SK-N-SH (cell line): ENCODE results near the gene GFPT1.

ENCODE experiments used
- CTCF ChIP-seq: fragments of 200-600 bp; sonication (generic); IDR thresholded peaks from 2 replicates; pipeline ENCODE4 v1.6.1; 2017; ENCODE audit warnings: antibody characterized with exemption, mild to moderate bottlenecking, moderate library complexity
- EP300 ChIP-seq, 2 experiments: IDR thresholded peaks; 2 replicates each; pipeline versions ENCODE4 v1.4.0 to v1.6.1; 2012; ENCODE audit warnings: borderline replicate concordance in 1 of 2, low read depth in 1 of 2, low read length in 1 of 2
- EZH2phosphoT487 ChIP-seq: fragments of 200-600 bp; sonication (generic); IDR thresholded peaks from 2 replicates; pipeline ENCODE4 v1.6.1; 2017; ENCODE audit warnings: low read depth, mixed run types, mild to moderate bottlenecking, antibody characterized with exemption, moderate library complexity, borderline replicate concordance
- JUND ChIP-seq: IDR thresholded peaks from 2 replicates; pipeline ENCODE4 v1.4.0; 2012
- POLR2AphosphoS5 ChIP-seq: IDR thresholded peaks from 2 replicates; pipeline ENCODE4 v1.6.1; 2012; ENCODE audit warnings: low read depth, low read length
- RAD21 ChIP-seq: IDR thresholded peaks from 2 replicates; pipeline ENCODE4 v1.6.1; 2012; ENCODE audit warnings: mild to moderate bottlenecking, low read length
- RCOR1 ChIP-seq: fragments of 150-350 bp; IDR thresholded peaks from 2 replicates; pipeline ENCODE4 v1.6.1; 2017; ENCODE audit warnings: antibody characterized with exemption, low read length
- SMC3 ChIP-seq: IDR thresholded peaks from 2 replicates; pipeline ENCODE4 v1.6.1; 2012; ENCODE audit warnings: low read depth, low read length, improper control_type of control experiment
- USF2 ChIP-seq: fragments of 150-350 bp; IDR thresholded peaks from 2 replicates; pipeline ENCODE4 v1.6.1; 2017; ENCODE audit warnings: antibody characterized with exemption, low read length, low read depth, borderline replicate concordance
- YY1 ChIP-seq: IDR thresholded peaks from 2 replicates; pipeline ENCODE4 v1.4.0; 2012; ENCODE audit warnings: low read depth, mild to moderate bottlenecking
- ZBTB33 ChIP-seq: IDR thresholded peaks from 2 replicates; pipeline ENCODE4 v1.4.0; 2012; ENCODE audit warnings: low read depth, borderline replicate concordance
- TF ChIP-seq, protein P1 (sequence below): IDR thresholded peaks from 2 replicates; pipeline ENCODE4 v1.6.1; 2012; ENCODE audit warnings: mild to moderate bottlenecking, low read depth, low read length, moderate library complexity
- TF ChIP-seq, protein P2 (sequence below): IDR thresholded peaks from 2 replicates; pipeline ENCODE4; 2012

DNA sequence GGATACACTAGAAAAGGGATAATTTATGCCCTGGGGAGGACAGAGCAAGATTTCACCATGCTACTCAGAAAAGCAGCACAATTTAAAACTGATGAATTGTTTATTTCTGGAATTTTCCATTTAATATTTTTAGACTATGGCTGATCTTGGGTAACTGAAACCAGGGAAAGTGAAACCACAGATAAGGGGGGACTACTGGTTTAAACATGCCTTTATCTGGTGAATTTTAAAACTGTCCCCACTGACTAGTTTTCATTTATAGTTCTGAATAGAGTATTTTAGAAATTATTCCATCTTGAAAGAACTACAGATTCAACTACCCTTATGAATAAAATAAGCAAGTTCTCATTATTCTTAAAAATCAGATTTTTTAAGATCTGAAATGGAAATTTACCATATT is 35.2 kb upstream of the GFPT1 start:
- no peak for TF ChIP-seq CTCF
- TF ChIP-seq USF2: no peak
- TF ChIP-seq, protein P1, sequence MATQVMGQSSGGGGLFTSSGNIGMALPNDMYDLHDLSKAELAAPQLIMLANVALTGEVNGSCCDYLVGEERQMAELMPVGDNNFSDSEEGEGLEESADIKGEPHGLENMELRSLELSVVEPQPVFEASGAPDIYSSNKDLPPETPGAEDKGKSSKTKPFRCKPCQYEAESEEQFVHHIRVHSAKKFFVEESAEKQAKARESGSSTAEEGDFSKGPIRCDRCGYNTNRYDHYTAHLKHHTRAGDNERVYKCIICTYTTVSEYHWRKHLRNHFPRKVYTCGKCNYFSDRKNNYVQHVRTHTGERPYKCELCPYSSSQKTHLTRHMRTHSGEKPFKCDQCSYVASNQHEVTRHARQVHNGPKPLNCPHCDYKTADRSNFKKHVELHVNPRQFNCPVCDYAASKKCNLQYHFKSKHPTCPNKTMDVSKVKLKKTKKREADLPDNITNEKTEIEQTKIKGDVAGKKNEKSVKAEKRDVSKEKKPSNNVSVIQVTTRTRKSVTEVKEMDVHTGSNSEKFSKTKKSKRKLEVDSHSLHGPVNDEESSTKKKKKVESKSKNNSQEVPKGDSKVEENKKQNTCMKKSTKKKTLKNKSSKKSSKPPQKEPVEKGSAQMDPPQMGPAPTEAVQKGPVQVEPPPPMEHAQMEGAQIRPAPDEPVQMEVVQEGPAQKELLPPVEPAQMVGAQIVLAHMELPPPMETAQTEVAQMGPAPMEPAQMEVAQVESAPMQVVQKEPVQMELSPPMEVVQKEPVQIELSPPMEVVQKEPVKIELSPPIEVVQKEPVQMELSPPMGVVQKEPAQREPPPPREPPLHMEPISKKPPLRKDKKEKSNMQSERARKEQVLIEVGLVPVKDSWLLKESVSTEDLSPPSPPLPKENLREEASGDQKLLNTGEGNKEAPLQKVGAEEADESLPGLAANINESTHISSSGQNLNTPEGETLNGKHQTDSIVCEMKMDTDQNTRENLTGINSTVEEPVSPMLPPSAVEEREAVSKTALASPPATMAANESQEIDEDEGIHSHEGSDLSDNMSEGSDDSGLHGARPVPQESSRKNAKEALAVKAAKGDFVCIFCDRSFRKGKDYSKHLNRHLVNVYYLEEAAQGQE: no peak
- no peak for TF ChIP-seq EZH2phosphoT487
- no peak for TF ChIP-seq RAD21
- no peak for TF ChIP-seq YY1
- TF ChIP-seq, protein P2, sequence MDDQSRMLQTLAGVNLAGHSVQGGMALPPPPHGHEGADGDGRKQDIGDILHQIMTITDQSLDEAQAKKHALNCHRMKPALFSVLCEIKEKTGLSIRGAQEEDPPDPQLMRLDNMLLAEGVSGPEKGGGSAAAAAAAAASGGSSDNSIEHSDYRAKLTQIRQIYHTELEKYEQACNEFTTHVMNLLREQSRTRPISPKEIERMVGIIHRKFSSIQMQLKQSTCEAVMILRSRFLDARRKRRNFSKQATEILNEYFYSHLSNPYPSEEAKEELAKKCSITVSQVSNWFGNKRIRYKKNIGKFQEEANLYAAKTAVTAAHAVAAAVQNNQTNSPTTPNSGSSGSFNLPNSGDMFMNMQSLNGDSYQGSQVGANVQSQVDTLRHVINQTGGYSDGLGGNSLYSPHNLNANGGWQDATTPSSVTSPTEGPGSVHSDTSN: no peak
- no peak for TF ChIP-seq SMC3
- TF ChIP-seq JUND: no peak
- no peak for TF ChIP-seq ZBTB33
- no peak for TF ChIP-seq POLR2AphosphoS5
- TF ChIP-seq EP300 (IDR thresholded peaks at IDR 0.05; ENCODE audit: borderline replicate concordance in 1 of 2, low read depth in 1 of 2, low read length in 1 of 2): no peak
- no peak for TF ChIP-seq RCOR1
